Cerebellar nuclear complex (tissue), 1 donor: Measurements from ENCODE around the gene SLC6A3.

Source experiments
- DNase-seq, 2 experiments: peaks; one replicate each; lab custom pipeline; 2025; lab: John Stamatoyannopoulos, UW

The SLC6A3 gene

GRCh38 chr5:1445313-1445688 is at the start of gene SLC6A3:
TSS of gene SLC6A3 (minus strand) at chr5:1445440. CDS start at chr5:1443197, 2,243 bp downstream.
- no peak for DNase-seq

GRCh38 chr5:1493941-1494340 is 48.7 kb upstream of the SLC6A3 start:
- no peak for DNase-seq

GRCh38 chr5:1493413-1493812 is 48.2 kb upstream of the SLC6A3 start:
- DNase-seq, result no peak

- no peak for DNase-seq
Measured at GRCh38 chr5:1492757-1493156, 47.5 kb upstream of the SLC6A3 start.

- DNase-seq, result no peak
Measured at GRCh38 chr5:1490376-1490775, 45.1 kb upstream of the SLC6A3 start.

GRCh38 chr5:1489754-1490153 is 44.5 kb upstream of the SLC6A3 start:
- no peak for DNase-seq

- no peak for DNase-seq
Measured at GRCh38 chr5:1488882-1489680, 43.8 kb upstream of the SLC6A3 start.

GRCh38 chr5:1487079-1487764 is 42.0 kb upstream of the SLC6A3 start:
- DNase-seq, result no peak

GRCh38 chr5:1486271-1486670 is 41.0 kb upstream of the SLC6A3 start:
- DNase-seq, result no peak

- no peak for DNase-seq
Measured at GRCh38 chr5:1485579-1486118, 40.4 kb upstream of the SLC6A3 start.

GRCh38 chr5:1484730-1485578 is 39.7 kb upstream of the SLC6A3 start:
- no peak for DNase-seq

- no peak for DNase-seq
Measured at GRCh38 chr5:1483856-1484729, 38.9 kb upstream of the SLC6A3 start.

GRCh38 chr5:1483064-1483463 is 37.8 kb upstream of the SLC6A3 start:
- no peak for DNase-seq

GRCh38 chr5:1481959-1482331 is 36.7 kb upstream of the SLC6A3 start:
- DNase-seq, result no peak

GRCh38 chr5:1481266-1481958 is 36.2 kb upstream of the SLC6A3 start:
- DNase-seq, result no peak

GRCh38 chr5:1480806-1481205 is 35.6 kb upstream of the SLC6A3 start:
- no peak for DNase-seq

- no peak for DNase-seq
Measured at GRCh38 chr5:1480217-1480616, 35.0 kb upstream of the SLC6A3 start.

GRCh38 chr5:1479581-1480188 is 34.4 kb upstream of the SLC6A3 start:
- no peak for DNase-seq

- DNase-seq, result no peak
Measured at GRCh38 chr5:1479066-1479465, 33.8 kb upstream of the SLC6A3 start.
